Fibroblast of lung (primary cell): ENCODE results near the gene ASTN2. TPM values are rescaled to one million over a fixed set of nuclear protein-coding genes. Genes with fewer than 3 reads are reported as not detected.
"Not testable (repeated sequence)": the region's sequence is repeated elsewhere in the genome, so short reads cannot be mapped to it uniquely, and the experiment has no call there.

Source experiments
- DNase-seq, 2 donors: peaks; one replicate each; pipeline versions ENCODE4 v3.0.0 to v3.0.0-alpha.2; 2010; ENCODE audit warnings: low read depth in 2 of 2
- H2AFZ ChIP-seq: 2 replicates; pipeline ENCODE4 v1.5.1; 2012; ENCODE audit warnings: low read length, control low read depth, inconsistent platforms
- H3K27ac ChIP-seq: 2 replicates; pipeline ENCODE4 v1.5.1; 2011; ENCODE audit warnings: low read length, control low read depth; ENCODE audit not compliant: insufficient read depth
- H3K27me3 ChIP-seq: 2 replicates; pipeline ENCODE4 v1.5.1; 2011; ENCODE audit warnings: mild to moderate bottlenecking, low read length; ENCODE audit not compliant: control insufficient read depth, insufficient read depth
- H3K36me3 ChIP-seq: 2 replicates; pipeline ENCODE4 v1.5.1; 2011; ENCODE audit warnings: low read length; ENCODE audit not compliant: control insufficient read depth, insufficient read depth
- H3K4me1 ChIP-seq: 2 replicates; pipeline ENCODE4 v1.5.1; 2011; ENCODE audit warnings: low read length; ENCODE audit not compliant: control insufficient read depth, insufficient read depth; ENCODE audit errors: extremely low read depth
- H3K4me2 ChIP-seq: 2 replicates; pipeline ENCODE4 v1.5.1; 2011; ENCODE audit warnings: low read length, control low read depth; ENCODE audit not compliant: insufficient read depth; ENCODE audit errors: extremely low read depth
- H3K4me3 ChIP-seq, 4 experiments: fragments of 200-600 bp in 1 of 4; sonication (generic) in 1 of 4; replicated peaks in 1 of 4; 2 replicates each; pipeline ENCODE4 v1.5.1; 2011 to 2016; ENCODE audit warnings: low read length in 4 of 4, low read depth in 3 of 4, mild to moderate bottlenecking in 3 of 4, control low read depth in 2 of 4, inconsistent platforms in 1 of 4, mixed read lengths in 1 of 4; ENCODE audit not compliant: insufficient read depth in 1 of 4; ENCODE audit errors: control extremely low read depth in 1 of 4
- H3K79me2 ChIP-seq: 2 replicates; pipeline ENCODE4 v1.5.1; 2012; ENCODE audit warnings: mild to moderate bottlenecking, low read length, inconsistent platforms; ENCODE audit not compliant: control insufficient read depth, insufficient read depth
- H3K9ac ChIP-seq: 2 replicates; pipeline ENCODE4 v1.5.1; 2011; ENCODE audit warnings: mild to moderate bottlenecking, low read length, control low read depth; ENCODE audit not compliant: insufficient read depth
- H3K9me3 ChIP-seq: 2 replicates; pipeline ENCODE4 v1.5.1; 2012; ENCODE audit warnings: low read depth, low read length; ENCODE audit not compliant: control insufficient read depth, insufficient read depth
- H4K20me1 ChIP-seq: 2 replicates; pipeline ENCODE4 v1.5.1; 2011; ENCODE audit warnings: low read length; ENCODE audit not compliant: control insufficient read depth, insufficient read depth; ENCODE audit errors: extremely low read depth
- CTCF ChIP-seq, 2 donors: IDR thresholded peaks in 1 of 2; conservative IDR thresholded peaks in 1 of 2; 1 replicate in 1 of 2; 2 replicates in 1 of 2; pipeline ENCODE4 v1.5.1; 2011 to 2012; ENCODE audit warnings: low read length in 2 of 2, control low read depth in 1 of 2, inconsistent platforms in 1 of 2, low read depth in 1 of 2, mild to moderate bottlenecking in 1 of 2
- EZH2 ChIP-seq: IDR thresholded peaks from 2 replicates; pipeline ENCODE4 v1.5.1; 2012; ENCODE audit warnings: low read length, control low read depth, mild to moderate bottlenecking; ENCODE audit errors: missing control alignments
- polyA plus RNA-seq, 2 donors: library from polyadenylated mRNA; depleted of rRNA in 1 of 2; stranded (reverse) in 1 of 2; unstranded in 1 of 2; fragments of >200 nt; gene quantifications; 2 replicates each; pipeline ENCODE4 v1.2.1, GENCODE V29; 2011 to 2012; ENCODE audit warnings: missing spikeins in 1 of 2
- total RNA-seq: library from RNA; depleted of rRNA; stranded (reverse); fragments of >200 nt; gene quantifications from 2 replicates; pipeline ENCODE4 v1.2.1, GENCODE V29; 2014

ASTN2 gene
- total and polyA plus RNA-seq, 2 donors (not counting 1 experiment from before 2014, with no cell fraction given) = 2.2 to 19.2 TPM

GRCh38 chr9:116460026-116460425 is 954.8 kb downstream of the ASTN2 start:
- Histone ChIP-seq H3K27me3 (no peaks in the 10 kb centered on the region), H3K4me3 (no peak overlapping the region), H3K79me2 (no peaks in the 10 kb centered on the region), H3K4me1 (no peaks in the 10 kb centered on the region), H2AFZ (no peak overlapping the region), H3K4me2 (no peak overlapping the region), H3K9me3 (no peaks in the 10 kb centered on the region), H3K9ac (no peak overlapping the region), H4K20me1 (no peaks in the 10 kb centered on the region), H3K36me3 (no peaks in the 10 kb centered on the region), H3K27ac (no peak overlapping the region)
- TF ChIP-seq CTCF (conservative IDR thresholded peaks at IDR 0.05 in 1 of 2, IDR thresholded peaks at IDR 0.05 in 1 of 2; ENCODE audit: low read depth in 1 of 2, low read length in 2 of 2) (no peak), EZH2 (no peak)
- no peak for DNase-seq

- H3K36me3 ChIP-seq = no peaks in the 10 kb centered on the region
- no peak overlapping the region for H3K4me3 ChIP-seq
- no peaks in the 10 kb centered on the region for H3K79me2 ChIP-seq
- H4K20me1 ChIP-seq = no peaks in the 10 kb centered on the region
- H3K4me1 ChIP-seq = no peaks in the 10 kb centered on the region
- no peak for TF ChIP-seq EZH2
- H3K27ac ChIP-seq = no peak overlapping the region
- no peak for DNase-seq
- no peak overlapping the region for H3K4me2 ChIP-seq
- no peak overlapping the region for H3K9ac ChIP-seq
- no peak overlapping the region for H2AFZ ChIP-seq
- H3K9me3 ChIP-seq = no peaks in the 10 kb centered on the region
- no peaks in the 10 kb centered on the region for H3K27me3 ChIP-seq
These were observed 955.3 kb downstream of the ASTN2 start for GRCh38 chr9:116459576-116459975.

GRCh38 chr9:116456490-116457088 is 958.3 kb downstream of the ASTN2 start:
- H3K4me2 ChIP-seq = no peak overlapping the region
- no peak for TF ChIP-seq CTCF (conservative IDR thresholded peaks at IDR 0.05 in 1 of 2, IDR thresholded peaks at IDR 0.05 in 1 of 2; ENCODE audit: low read depth in 1 of 2, low read length in 2 of 2)
- no peak for TF ChIP-seq EZH2
- no peak overlapping the region for H3K9ac ChIP-seq

GRCh38 chr9:116454539-116454938 is 960.3 kb downstream of the ASTN2 start:
- not testable (repeated sequence) for DNase-seq

More at GRCh38 chr9:116456490-116457088, 958.3 kb downstream of the ASTN2 start:
- Histone ChIP-seq H3K36me3 (no peaks in the 10 kb centered on the region), H3K4me3 (no peak overlapping the region), H3K27me3 (no peaks in the 10 kb centered on the region), H4K20me1 (no peaks in the 10 kb centered on the region), H3K4me1 (no peaks in the 10 kb centered on the region), H3K9me3 (no peaks in the 10 kb centered on the region), H3K79me2 (no peaks in the 10 kb centered on the region), H2AFZ (no peak overlapping the region), H3K27ac (no peak overlapping the region)
- DNase-seq = no peak

More at GRCh38 chr9:116454539-116454938, 960.3 kb downstream of the ASTN2 start:
- H3K79me2 ChIP-seq, H3K27ac ChIP-seq, H3K4me1 ChIP-seq, H3K27me3 ChIP-seq, H3K4me3 ChIP-seq, H2AFZ ChIP-seq, H3K9me3 ChIP-seq, H4K20me1 ChIP-seq, H3K9ac ChIP-seq, H3K4me2 ChIP-seq, H3K36me3 ChIP-seq: not testable (repeated sequence)
